ENCODE data around the gene PTPRD.

Gene PTPRD

GRCh38 chr9:8649160-8649559 is 1963.6 kb downstream of the PTPRD start:
- H3K4me3 ChIP-seq (ENCODE audit: low read length): no peak overlapping the region
- TF ChIP-seq ZNF274 (IDR thresholded peaks at IDR 0.05; ENCODE audit: low read depth, low read length): no peak

GRCh38 chr9:8648271-8648845 is 1964.4 kb downstream of the PTPRD start:
- no peak overlapping the region for H3K4me3 ChIP-seq (ENCODE audit: low read length)
- TF ChIP-seq ZNF274 (IDR thresholded peaks at IDR 0.05; ENCODE audit: low read depth, low read length): no peak

GRCh38 chr9:8647824-8648223 is 1965.0 kb downstream of the PTPRD start:
- no peak overlapping the region for H3K4me3 ChIP-seq (ENCODE audit: low read length)
- no peak for TF ChIP-seq ZNF274 (IDR thresholded peaks at IDR 0.05; ENCODE audit: low read depth, low read length)

- TF ChIP-seq ZNF274 (IDR thresholded peaks at IDR 0.05; ENCODE audit: low read depth, low read length): no peak
- no peak overlapping the region for H3K4me3 ChIP-seq (ENCODE audit: low read length)
Observed at GRCh38 chr9:8644571-8644970, 1968.2 kb downstream of the PTPRD start.

GRCh38 chr9:8643896-8644295 is 1968.9 kb downstream of the PTPRD start:
- no peak for TF ChIP-seq ZNF274 (IDR thresholded peaks at IDR 0.05; ENCODE audit: low read depth, low read length)
- H3K4me3 ChIP-seq (ENCODE audit: low read length): no peak overlapping the region

- TF ChIP-seq ZNF274 (IDR thresholded peaks at IDR 0.05; ENCODE audit: low read depth, low read length): no peak
- H3K4me3 ChIP-seq (ENCODE audit: low read length): no peak overlapping the region
Observed at GRCh38 chr9:8643464-8643863, 1969.3 kb downstream of the PTPRD start.

GRCh38 chr9:8640761-8641160 is 1972.0 kb downstream of the PTPRD start:
- no peak for TF ChIP-seq ZNF274 (IDR thresholded peaks at IDR 0.05; ENCODE audit: low read depth, low read length)
- no peak overlapping the region for H3K4me3 ChIP-seq (ENCODE audit: low read length)

- H3K4me3 ChIP-seq (ENCODE audit: low read length): no peak overlapping the region
- no peak for TF ChIP-seq ZNF274 (IDR thresholded peaks at IDR 0.05; ENCODE audit: low read depth, low read length)
Observed at GRCh38 chr9:8637626-8638025, 1975.2 kb downstream of the PTPRD start.

- H3K4me3 ChIP-seq (ENCODE audit: low read length): no peak overlapping the region
- TF ChIP-seq ZNF274 (IDR thresholded peaks at IDR 0.05; ENCODE audit: low read depth, low read length): no peak
Observed at GRCh38 chr9:8633784-8634183, 1979.0 kb downstream of the PTPRD start.

- no peak overlapping the region for H3K4me3 ChIP-seq (ENCODE audit: low read length)
- TF ChIP-seq ZNF274 (IDR thresholded peaks at IDR 0.05; ENCODE audit: low read depth, low read length): no peak
Observed at GRCh38 chr9:8632493-8632892, 1980.3 kb downstream of the PTPRD start.

GRCh38 chr9:8628791-8629190 is 1984.0 kb downstream of the PTPRD start:
- no peak overlapping the region for H3K4me3 ChIP-seq (ENCODE audit: low read length)
- no peak for TF ChIP-seq ZNF274 (IDR thresholded peaks at IDR 0.05; ENCODE audit: low read depth, low read length)

GRCh38 chr9:8627976-8628679 is 1984.7 kb downstream of the PTPRD start:
- no peak for TF ChIP-seq ZNF274 (IDR thresholded peaks at IDR 0.05; ENCODE audit: low read depth, low read length)

GRCh38 chr9:8622871-8623270 is 1989.9 kb downstream of the PTPRD start:
- no peak overlapping the region for H3K4me3 ChIP-seq (ENCODE audit: low read length)
- TF ChIP-seq ZNF274 (IDR thresholded peaks at IDR 0.05; ENCODE audit: low read depth, low read length): no peak

More at GRCh38 chr9:8627976-8628679, 1984.7 kb downstream of the PTPRD start:
- H3K4me3 ChIP-seq (ENCODE audit: low read length): no peak overlapping the region

- no peak for TF ChIP-seq ZNF274 (IDR thresholded peaks at IDR 0.05; ENCODE audit: low read depth, low read length)
- H3K4me3 ChIP-seq (ENCODE audit: low read length): no peak overlapping the region
Observed at GRCh38 chr9:8622222-8622802, 1990.5 kb downstream of the PTPRD start.

GRCh38 chr9:8621416-8621815 is 1991.4 kb downstream of the PTPRD start:
- H3K4me3 ChIP-seq (ENCODE audit: low read length): no peak overlapping the region
- no peak for TF ChIP-seq ZNF274 (IDR thresholded peaks at IDR 0.05; ENCODE audit: low read depth, low read length)

Data from GM08714 (cell line).